Transverse colon (tissue), 4 donors: ENCODE data around the gene OSBPL7. TPM values are rescaled to one million over a fixed set of nuclear protein-coding genes. Genes with fewer than 3 reads are reported as not detected.

Experiments used
- DNase-seq: peaks from one replicate; pipeline ENCODE4 v3.0.0-alpha.2; 2019
- H3K27ac ChIP-seq, 4 donors: fragments of 200-600 bp; sonication (generic); 2 replicates each; pipeline ENCODE4 v1.5.1; 2016 to 2018; ENCODE audit warnings: inconsistent platforms in 4 of 4
- H3K27me3 ChIP-seq: fragments of 200-600 bp; sonication (generic); 2 replicates; pipeline ENCODE4 v1.5.1; 2017; ENCODE audit warnings: inconsistent platforms
- H3K36me3 ChIP-seq, 4 donors: fragments of 200-600 bp; sonication (generic); 2 replicates each; pipeline ENCODE4 v1.5.1; 2017 to 2019; ENCODE audit warnings: inconsistent platforms in 4 of 4
- H3K4me1 ChIP-seq, 4 donors: fragments of 200-600 bp; sonication (generic); 2 replicates each; pipeline ENCODE4 v1.5.1; 2017 to 2020; ENCODE audit warnings: inconsistent platforms in 4 of 4
- H3K4me3 ChIP-seq, 4 donors: fragments of 200-600 bp; sonication (generic); 1 replicate in 1 of 4; 2 replicates in 3 of 4; pipeline versions ENCODE4 v1.5.1 to v1.6.1; 2017 to 2019; ENCODE audit warnings: inconsistent platforms in 4 of 4
- H3K9me3 ChIP-seq, 2 donors: fragments of 200-600 bp; sonication (generic); 2 replicates each; pipeline ENCODE4 v1.5.1; 2017 to 2019; ENCODE audit warnings: inconsistent platforms in 2 of 2
- EP300 ChIP-seq: sonication (generic); formaldehyde crosslinking; IDR thresholded peaks from one replicate; pipeline ENCODE4 v1.6.1; 2017; ENCODE audit warnings: antibody characterized with exemption, low read depth
- POLR2A ChIP-seq: fragments of 450-650 bp; IDR thresholded peaks from one replicate; pipeline ENCODE4 v1.6.1; 2016; ENCODE audit warnings: antibody characterized with exemption, mild to moderate bottlenecking, moderate library complexity
- POLR2AphosphoS5 ChIP-seq, 3 donors: sonication (generic); formaldehyde crosslinking; IDR thresholded peaks; one replicate each; pipeline ENCODE4 v1.6.1; 2016; ENCODE audit warnings: antibody characterized with exemption in 3 of 3
- whole genome bisulfite sequencing, 2 donors: methylation state at CpG; one replicate each; pipeline ENCODE4 v1.1.5; 2018; ENCODE audit warnings: low coverage in 1 of 2; 5-methylcytosine and 5-hydroxymethylcytosine counted together
- in situ Hi-C, 4 donors: fragments of 200-750 bp; cut with MboI; loops; one replicate each; pipeline versions ENCODE4 v1.15.0 to v1.15.1; 2017; ENCODE audit warnings: low sequenced_read_pairs in 3 of 4, low pct_ligation_motif_present in 1 of 4, low pct_unique_long_range_greater_than_20kb in 1 of 4
- intact Hi-C: fragments of 100-400 bp; cut with DNase I; formaldehyde crosslinking; loops from one replicate; pipeline ENCODE4 v1.15.1; 2023; ENCODE audit warnings: low total_unique reads
- total RNA-seq, 4 donors: library from RNA; depleted of rRNA; stranded (reverse); fragments of >200 nt; gene quantifications; one replicate each; pipeline ENCODE4 v1.1.0, GENCODE V29; 2016
- TF ChIP-seq, protein P1 (sequence below), 5 experiments: fragments of 200-600 bp in 3 of 5; fragments of 450-650 bp in 2 of 5; sonication (generic) in 3 of 5; IDR thresholded peaks; 1 replicate in 2 of 5; 2 replicates in 3 of 5; pipeline ENCODE4 v1.5.1; 2016 to 2017; ENCODE audit warnings: antibody characterized with exemption in 5 of 5, inconsistent platforms in 3 of 5, mild to moderate bottlenecking in 2 of 5, moderate library complexity in 1 of 5

OSBPL7 gene
- total RNA-seq, 4 donors from 2014 or later = 53.5 to 148 (median 75.0) TPM

DNA sequence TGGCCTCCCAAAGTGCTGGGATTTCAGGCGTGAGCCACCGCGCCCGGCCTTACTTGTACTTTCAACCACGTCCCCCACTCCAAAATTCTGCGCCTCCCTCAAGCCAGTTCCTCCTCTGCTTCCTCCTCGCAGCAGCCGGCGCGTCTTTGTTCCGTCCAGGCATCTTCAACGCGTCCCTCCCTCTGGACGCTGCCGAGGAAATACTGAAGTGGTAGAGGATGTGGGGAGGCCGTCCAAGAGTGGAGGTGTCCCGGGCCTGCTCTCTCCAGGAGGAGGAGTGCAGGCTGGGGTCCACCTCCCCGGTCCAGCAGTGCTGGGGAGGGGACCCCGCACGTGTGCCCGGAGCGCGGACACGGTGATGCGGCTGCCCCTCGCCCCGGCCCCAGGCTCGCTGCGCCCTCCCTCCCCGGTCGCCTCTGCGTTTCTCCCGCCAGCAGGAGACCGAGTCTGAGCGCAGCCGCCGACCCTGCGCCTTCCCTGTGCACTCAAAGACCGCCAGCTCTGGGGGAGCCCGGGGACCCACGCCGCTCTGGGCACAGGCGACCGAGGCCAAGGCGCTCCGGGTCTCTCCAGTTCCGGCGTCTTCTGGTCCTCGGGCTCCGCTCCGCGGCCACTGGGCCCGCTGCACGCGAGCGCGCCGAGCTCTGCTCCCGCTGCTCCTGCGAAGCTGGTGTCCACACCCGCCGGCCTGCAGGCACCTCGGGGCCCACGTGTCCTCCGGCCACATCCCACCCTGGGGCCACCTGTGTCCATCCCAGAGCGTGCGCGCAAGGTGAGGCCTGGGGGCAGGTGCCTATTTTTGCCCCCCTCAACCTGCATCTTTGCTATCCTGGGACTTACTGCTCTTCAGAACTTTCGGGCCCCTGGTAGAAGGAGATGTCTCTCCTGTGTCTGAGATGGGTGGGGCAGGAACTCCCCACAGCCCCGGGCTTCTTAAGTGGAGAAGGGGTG, 31.7 kb downstream of the OSBPL7 start:
- no peak for TF ChIP-seq POLR2A
- TF ChIP-seq, protein P1, sequence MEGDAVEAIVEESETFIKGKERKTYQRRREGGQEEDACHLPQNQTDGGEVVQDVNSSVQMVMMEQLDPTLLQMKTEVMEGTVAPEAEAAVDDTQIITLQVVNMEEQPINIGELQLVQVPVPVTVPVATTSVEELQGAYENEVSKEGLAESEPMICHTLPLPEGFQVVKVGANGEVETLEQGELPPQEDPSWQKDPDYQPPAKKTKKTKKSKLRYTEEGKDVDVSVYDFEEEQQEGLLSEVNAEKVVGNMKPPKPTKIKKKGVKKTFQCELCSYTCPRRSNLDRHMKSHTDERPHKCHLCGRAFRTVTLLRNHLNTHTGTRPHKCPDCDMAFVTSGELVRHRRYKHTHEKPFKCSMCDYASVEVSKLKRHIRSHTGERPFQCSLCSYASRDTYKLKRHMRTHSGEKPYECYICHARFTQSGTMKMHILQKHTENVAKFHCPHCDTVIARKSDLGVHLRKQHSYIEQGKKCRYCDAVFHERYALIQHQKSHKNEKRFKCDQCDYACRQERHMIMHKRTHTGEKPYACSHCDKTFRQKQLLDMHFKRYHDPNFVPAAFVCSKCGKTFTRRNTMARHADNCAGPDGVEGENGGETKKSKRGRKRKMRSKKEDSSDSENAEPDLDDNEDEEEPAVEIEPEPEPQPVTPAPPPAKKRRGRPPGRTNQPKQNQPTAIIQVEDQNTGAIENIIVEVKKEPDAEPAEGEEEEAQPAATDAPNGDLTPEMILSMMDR (IDR thresholded peaks at IDR 0.05) = peak in 4 of 5 experiments; percentile 36 to 45 (median 38)
- peak overlapping the region in 3 of 4 donors; percentile 25 to 53 (median 26) for H3K4me3 ChIP-seq
- intact Hi-C loops = no loop called here
- H3K27me3 ChIP-seq = peaks cover 94% of the 10 kb centered on the region
- WGBS, 2 donors = 0 to 7% methylated on average over 1 to 28 of the region's 70 CpGs
- H3K36me3 ChIP-seq = no peaks in the 10 kb centered on the region
- peaks cover 5 to 11% (median 8%) of the 10 kb centered on the region in 4 donors for H3K4me1 ChIP-seq
- no peaks in the 10 kb centered on the region for H3K9me3 ChIP-seq
- peak; percentile 49 for DNase-seq
- no peak overlapping the region for H3K27ac ChIP-seq
- in situ Hi-C loops = loop anchor here in 1 of 4 donors (10.0 kb wide), 1 partner anchor 95 kb away; the partner anchor contains the start of gene TBKBP1

DNA sequence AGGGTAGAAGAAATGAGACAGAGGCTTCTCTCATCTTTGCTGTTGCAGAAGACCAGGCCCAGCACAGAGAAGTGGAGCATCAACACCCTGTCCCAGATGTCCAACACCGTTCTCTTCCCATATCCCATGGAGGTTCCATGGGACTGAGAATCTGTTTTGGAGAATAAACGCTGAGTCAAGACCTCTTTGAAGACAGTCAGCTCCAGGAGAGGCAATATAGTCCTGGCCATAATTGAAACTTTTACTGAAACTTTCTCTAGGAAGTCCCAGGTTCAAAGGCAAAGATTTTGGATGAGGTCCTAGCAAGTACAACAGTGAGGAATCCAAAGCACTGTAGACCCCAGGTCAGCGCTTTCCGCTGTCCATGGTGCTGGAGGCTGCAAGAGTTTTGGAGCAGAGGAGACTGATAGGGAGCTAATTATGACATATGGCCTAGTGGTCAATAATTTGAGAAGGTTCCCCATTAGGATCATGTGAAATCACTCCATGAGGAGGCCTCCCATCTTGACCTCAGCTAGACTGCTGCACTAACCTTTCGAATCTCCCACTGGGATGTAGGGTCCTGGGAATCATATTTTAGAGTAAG, 36.0 kb downstream of the OSBPL7 start:
- Histone ChIP-seq H3K27me3 (peaks cover 74% of the 10 kb centered on the region), H3K4me3 (no peak overlapping the region), H3K9me3 (no peaks in the 10 kb centered on the region), H3K36me3 (no peaks in the 10 kb centered on the region), H3K27ac (no peak overlapping the region), H3K4me1 (peaks cover 5 to 11% (median 8%) of the 10 kb centered on the region in 4 donors)
- in situ Hi-C loops = no loop called here
- intact Hi-C loops = no loop called here
- 34 to 46% methylated on average over 3 to 5 of the region's 5 CpGs for WGBS, 2 donors
- no peak for DNase-seq
- TF ChIP-seq, protein P1 (IDR thresholded peaks at IDR 0.05) = no peak
- no peak for TF ChIP-seq POLR2AphosphoS5 (IDR thresholded peaks at IDR 0.05)
- no peak for TF ChIP-seq POLR2A
- no peak for TF ChIP-seq EP300

DNA sequence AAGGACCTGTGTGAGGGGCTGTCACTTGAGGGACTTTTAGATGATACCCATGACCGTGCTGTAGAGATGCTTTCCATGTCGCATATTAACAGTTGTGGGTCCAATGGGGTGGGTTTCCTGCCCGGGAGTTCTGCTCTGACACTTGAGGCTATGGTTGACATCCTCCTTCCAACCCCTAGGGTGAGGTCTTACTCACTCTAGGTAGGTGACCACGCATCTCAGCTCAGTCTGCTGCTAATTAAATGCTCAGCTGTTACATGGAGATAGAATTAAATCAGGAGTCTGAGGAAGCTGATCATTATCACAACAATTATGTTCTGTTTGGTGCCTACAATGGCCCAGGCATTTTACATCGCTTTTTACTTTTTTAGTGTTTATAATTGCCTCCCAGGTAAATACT, 40.2 kb downstream of the OSBPL7 start:
- Histone ChIP-seq H3K27me3 (peaks cover 58% of the 10 kb centered on the region), H3K27ac (no peak overlapping the region), H3K9me3 (no peaks in the 10 kb centered on the region), H3K4me1 (no peaks in the 10 kb centered on the region), H3K36me3 (no peaks in the 10 kb centered on the region), H3K4me3 (no peak overlapping the region)
- 43 to 72% methylated on average over 1 to 5 of the region's 5 CpGs for WGBS, 2 donors
- no peak for TF ChIP-seq EP300
- TF ChIP-seq POLR2A = no peak
- TF ChIP-seq POLR2AphosphoS5 (IDR thresholded peaks at IDR 0.05) = no peak
- TF ChIP-seq, protein P1 (IDR thresholded peaks at IDR 0.05) = no peak
- DNase-seq = no peak
- intact Hi-C loops (no loop called here), in situ Hi-C loops (no loop called here)

DNA sequence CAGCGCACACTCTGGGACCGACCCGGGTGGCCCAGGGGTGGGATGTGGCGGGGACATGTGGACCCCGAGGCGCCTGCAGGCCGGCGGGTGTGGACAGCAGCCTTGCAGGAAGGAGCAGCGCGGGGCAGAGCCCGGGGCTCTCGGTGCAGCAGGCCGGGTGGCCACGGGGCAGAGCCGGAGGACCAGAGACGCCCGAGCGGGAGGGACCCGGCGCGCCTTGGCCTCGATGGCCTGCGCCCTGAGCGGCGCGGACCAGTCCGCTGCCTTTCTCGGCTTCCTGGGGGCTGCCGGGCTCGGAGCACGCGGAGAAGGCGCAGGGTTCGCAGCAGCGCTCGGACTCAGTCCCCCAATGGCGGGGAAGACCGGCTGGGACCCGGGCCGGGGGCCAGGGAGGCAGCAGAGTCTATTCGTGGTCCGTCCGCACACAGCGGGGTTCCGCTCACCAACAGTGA, 43.4 kb downstream of the OSBPL7 start:
- Histone ChIP-seq H3K9me3 (no peaks in the 10 kb centered on the region), H3K27me3 (peaks cover 60% of the 10 kb centered on the region), H3K4me1 (no peaks in the 10 kb centered on the region), H3K36me3 (no peaks in the 10 kb centered on the region), H3K27ac (no peak overlapping the region), H3K4me3 (no peak overlapping the region)
- no peak for DNase-seq
- TF ChIP-seq POLR2A (no peak), EP300 (no peak), POLR2AphosphoS5 (IDR thresholded peaks at IDR 0.05) (no peak)
- TF ChIP-seq, protein P1 (IDR thresholded peaks at IDR 0.05) = no peak
- 55% methylated on average over 45 of the region's 45 CpGs; no CpG with 5 or more reads in 1 of the 2 donors for WGBS, 2 donors
- intact Hi-C loops (no loop called here), in situ Hi-C loops (no loop called here)
